Measurements from ENCODE around the gene PTPN21. TPM values are rescaled to one million over a fixed set of nuclear protein-coding genes. Genes with fewer than 3 reads are reported as not detected.

The PTPN21 gene
- total and polyA plus RNA-seq, 9 of the 15 experiments (the other 6 are each of a cell fraction or from before 2014, with no cell fraction given), result 0.06 to 1.9 (median 0.94) TPM

GRCh38 chr14:88535149-88535548 is 19.7 kb downstream of the PTPN21 start:
- 33% methylated on average over 4 of the region's 4 CpGs for WGBS (ENCODE audit: insufficient coverage, low coverage, missing lambda C conversion rate)
- intact Hi-C loops (cut with micrococcal nuclease) (no loop called here), in situ Hi-C loops (cut with MboI) (no loop called here)
- no peaks in the 10 kb centered on the region for H4K20me1 ChIP-seq (replicated peaks; ENCODE audit: control insufficient read depth, insufficient read depth, low read length)
- no peaks in the 10 kb centered on the region for H3K36me3 ChIP-seq (ENCODE audit: control insufficient read depth, insufficient read depth, low read length)
- H2AFZ ChIP-seq (ENCODE audit: low read depth, low read length), result no peak overlapping the region
- no peaks in the 10 kb centered on the region for H3K27me3 ChIP-seq (ENCODE audit: control insufficient read depth in 2 of 2, insufficient read depth in 2 of 2, low read length in 2 of 2)
- H3K79me2 ChIP-seq (ENCODE audit: control insufficient read depth, insufficient read depth, low read length), result no peaks in the 10 kb centered on the region
- ChIA-PET POLR2A (no interaction called here), CTCF (ENCODE audit: low intra/inter-chr PET ratio) (no interaction called here)
- H3K4me3 ChIP-seq, result no peak overlapping the region
- H3K4me2 ChIP-seq (ENCODE audit: insufficient read depth, low read length), result no peak overlapping the region
- FAIRE-seq (no peak), DNase-seq (ENCODE audit: extremely low read depth in 1 of 4, low spot score in 3 of 4) (peak in 1 of 4 experiments; percentile 9), ATAC-seq (peak; percentile 61; the same call in 2 of the 3 replicates)
- H3K27ac ChIP-seq (ENCODE audit: extremely low read depth, low read depth, low read length), result no peak overlapping the region
- H3K9me1 ChIP-seq (ENCODE audit: control insufficient read depth, insufficient read depth, low read length), result no peaks in the 10 kb centered on the region
- TF ChIP-seq ZNF140 (CRISPR knock-in tag; IDR thresholded peaks at IDR 0.05) (no peak), PCBP2 (IDR thresholded peaks at IDR 0.05; ENCODE audit: low read depth, low read length, poor library complexity, severe bottlenecking) (no peak), JUNB (CRISPR knock-in tag; conservative IDR thresholded peaks at IDR 0.05) (no peak), ZNF398 (CRISPR knock-in tag; IDR thresholded peaks at IDR 0.05) (no peak), MECOM (CRISPR knock-in tag; IDR thresholded peaks at IDR 0.05) (no peak), THRAP3 (IDR thresholded peaks at IDR 0.05; ENCODE audit: borderline replicate concordance) (no peak), MEF2D (tag; conservative IDR thresholded peaks at IDR 0.05; ENCODE audit: low read depth) (no peak), ARID1B (IDR thresholded peaks at IDR 0.05) (no peak), MTF1 (CRISPR knock-in tag; IDR thresholded peaks at IDR 0.05; ENCODE audit: borderline replicate concordance) (no peak), HDAC3 (IDR thresholded peaks at IDR 0.05; ENCODE audit: borderline replicate concordance, partially characterized antibody) (no peak), CXXC5 (CRISPR knock-in tag; IDR thresholded peaks at IDR 0.05) (no peak), NUFIP1 (IDR thresholded peaks at IDR 0.05; ENCODE audit: partially characterized antibody) (no peak), TFAM (CRISPR knock-in tag; conservative IDR thresholded peaks at IDR 0.05) (no peak), SIN3B (IDR thresholded peaks at IDR 0.05; ENCODE audit: low read depth) (no peak), RB1 (IDR thresholded peaks at IDR 0.05; ENCODE audit: low read depth) (no peak), ZNF778 (CRISPR knock-in tag; IDR thresholded peaks at IDR 0.05) (no peak)
- BruUV-seq (replicated peaks), result no TSS peak
- H3K4me1 ChIP-seq (replicated peaks in 1 of 2; ENCODE audit: control insufficient read depth in 2 of 2, insufficient read depth in 2 of 2, low read length in 2 of 2), result no peaks in the 10 kb centered on the region
- H3K9ac ChIP-seq (ENCODE audit: insufficient read depth in 1 of 2, low read depth in 2 of 2, low read length in 2 of 2), result no peak overlapping the region
- H3K9me3 ChIP-seq (replicated peaks; ENCODE audit: control insufficient read depth, insufficient read depth, low read depth, low read length), result no peaks in the 10 kb centered on the region
